HT-29 (cell line): ENCODE measurements around the gene MAP3K5. TPM values are rescaled to one million over a fixed set of nuclear protein-coding genes. Genes with fewer than 3 reads are reported as not detected.
"Not testable (repeated sequence)": the region's sequence is repeated elsewhere in the genome, so short reads cannot be mapped to it uniquely, and the experiment has no call there.

ENCODE experiments used
- DNase-seq: peaks from one replicate; pipeline ENCODE4 v3.0.0-alpha.2; 2015; ENCODE audit warnings: low spot score
- total RNA-seq: library from RNA; depleted of rRNA; stranded (reverse); fragments of >200 nt; shearing (Covaris generic); gene quantifications from 2 replicates; pipeline ENCODE4 v1.2.3, GENCODE V29; 2014; rRNA removed

Gene MAP3K5
- 10.9 and 11.8 TPM in 2 replicates for total RNA-seq

GRCh38 chr6:136792410-136793262 is at the start of gene MAP3K5:
TSS of gene MAP3K5 (minus strand) at chr6:136792477. CDS start at chr6:136792157, 320 bp downstream.
- DNase-seq, result peak; percentile 93

- DNase-seq, result no peak
Observed at GRCh38 chr6:136840276-136841001, 48.2 kb upstream of the MAP3K5 start.

- no peak for DNase-seq
Observed at GRCh38 chr6:136831873-136832562, 39.7 kb upstream of the MAP3K5 start.

GRCh38 chr6:136826216-136826615 is 33.9 kb upstream of the MAP3K5 start:
- no peak for DNase-seq

- no peak for DNase-seq
Observed at GRCh38 chr6:136823128-136823660, 30.9 kb upstream of the MAP3K5 start.

- peak; percentile 88 for DNase-seq
Observed at GRCh38 chr6:136822376-136823127, 30.3 kb upstream of the MAP3K5 start, which contains the start of gene PEX7. TSS of gene PEX7 (plus strand) at chr6:136822592. CDS start at chr6:136822666, 74 bp downstream.

- no peak for DNase-seq
Observed at GRCh38 chr6:136822046-136822375, 29.7 kb upstream of the MAP3K5 start.

GRCh38 chr6:136820561-136820960 is 28.3 kb upstream of the MAP3K5 start:
- DNase-seq, result no peak

GRCh38 chr6:136816656-136817055 is 24.4 kb upstream of the MAP3K5 start:
- DNase-seq, result no peak

- DNase-seq, result not testable (repeated sequence)
Observed at GRCh38 chr6:136815608-136816007, 23.3 kb upstream of the MAP3K5 start.

GRCh38 chr6:136812174-136812573 is 19.9 kb upstream of the MAP3K5 start:
- DNase-seq, result no peak

- no peak for DNase-seq
Observed at GRCh38 chr6:136811272-136811671, 19.0 kb upstream of the MAP3K5 start.

GRCh38 chr6:136809091-136809860 is 17.0 kb upstream of the MAP3K5 start:
- no peak for DNase-seq

GRCh38 chr6:136803608-136804007 is 11.3 kb upstream of the MAP3K5 start:
- DNase-seq, result no peak

- DNase-seq, result no peak
Observed at GRCh38 chr6:136801581-136801980, 9.3 kb upstream of the MAP3K5 start.

GRCh38 chr6:136798044-136798443 is 5.8 kb upstream of the MAP3K5 start:
- no peak for DNase-seq

- DNase-seq, result no peak
Observed at GRCh38 chr6:136795996-136796395, 3.7 kb upstream of the MAP3K5 start.

- no peak for DNase-seq
Observed at GRCh38 chr6:136795386-136795785, 3.1 kb upstream of the MAP3K5 start.

GRCh38 chr6:136793363-136793762 is 1.1 kb upstream of the MAP3K5 start:
- no peak for DNase-seq

- no peak for DNase-seq
Observed at GRCh38 chr6:136792095-136792409, 225 bp downstream of the MAP3K5 start.
